ENCODE results near the gene UROS. TPM values are rescaled to one million over a fixed set of nuclear protein-coding genes. Genes with fewer than 3 reads are reported as not detected.

UROS gene
- total RNA-seq, 1 donor from 2014 or later: 30.6 TPM

GRCh38 chr10:125797424-125797823 is 25.6 kb downstream of the UROS start:
- DNase-seq (ENCODE audit: low spot score) (no peak), ATAC-seq (no peak)
- intact Hi-C loops (cut with DNase I): no loop called here

DNA sequence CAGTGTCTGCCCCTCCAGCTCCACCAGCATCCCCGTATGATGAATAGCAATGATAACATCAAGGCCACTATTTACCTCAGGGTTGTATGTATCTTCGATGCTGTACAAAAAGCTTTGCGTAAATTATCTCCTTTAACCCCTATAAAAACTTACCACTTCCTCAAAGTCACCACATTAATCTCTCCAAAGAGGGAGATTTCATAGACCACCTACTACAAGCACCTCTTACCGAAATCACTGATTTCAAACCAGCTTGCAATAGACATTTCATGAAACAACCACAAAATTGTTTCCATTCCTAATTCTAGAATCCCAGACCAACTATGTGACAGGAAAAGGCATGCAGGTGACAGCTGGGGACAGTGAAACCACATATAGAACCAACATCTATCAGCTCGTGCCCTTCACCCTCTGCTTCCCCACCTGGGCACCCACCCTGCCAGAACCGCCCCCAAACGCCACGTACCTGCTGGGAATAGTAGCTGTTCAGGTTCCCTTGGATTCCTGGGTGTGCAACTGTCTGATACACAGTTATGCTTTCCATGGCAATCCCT is 27.3 kb downstream of the UROS start:
- ATAC-seq (no peak), DNase-seq (ENCODE audit: low spot score) (no peak)
- intact Hi-C loops (cut with DNase I): no loop called here

GRCh38 chr10:125795128-125795527 is 27.9 kb downstream of the UROS start:
- DNase-seq (ENCODE audit: low spot score): no peak
- no peak for ATAC-seq
- intact Hi-C loops (cut with DNase I): no loop called here

DNA sequence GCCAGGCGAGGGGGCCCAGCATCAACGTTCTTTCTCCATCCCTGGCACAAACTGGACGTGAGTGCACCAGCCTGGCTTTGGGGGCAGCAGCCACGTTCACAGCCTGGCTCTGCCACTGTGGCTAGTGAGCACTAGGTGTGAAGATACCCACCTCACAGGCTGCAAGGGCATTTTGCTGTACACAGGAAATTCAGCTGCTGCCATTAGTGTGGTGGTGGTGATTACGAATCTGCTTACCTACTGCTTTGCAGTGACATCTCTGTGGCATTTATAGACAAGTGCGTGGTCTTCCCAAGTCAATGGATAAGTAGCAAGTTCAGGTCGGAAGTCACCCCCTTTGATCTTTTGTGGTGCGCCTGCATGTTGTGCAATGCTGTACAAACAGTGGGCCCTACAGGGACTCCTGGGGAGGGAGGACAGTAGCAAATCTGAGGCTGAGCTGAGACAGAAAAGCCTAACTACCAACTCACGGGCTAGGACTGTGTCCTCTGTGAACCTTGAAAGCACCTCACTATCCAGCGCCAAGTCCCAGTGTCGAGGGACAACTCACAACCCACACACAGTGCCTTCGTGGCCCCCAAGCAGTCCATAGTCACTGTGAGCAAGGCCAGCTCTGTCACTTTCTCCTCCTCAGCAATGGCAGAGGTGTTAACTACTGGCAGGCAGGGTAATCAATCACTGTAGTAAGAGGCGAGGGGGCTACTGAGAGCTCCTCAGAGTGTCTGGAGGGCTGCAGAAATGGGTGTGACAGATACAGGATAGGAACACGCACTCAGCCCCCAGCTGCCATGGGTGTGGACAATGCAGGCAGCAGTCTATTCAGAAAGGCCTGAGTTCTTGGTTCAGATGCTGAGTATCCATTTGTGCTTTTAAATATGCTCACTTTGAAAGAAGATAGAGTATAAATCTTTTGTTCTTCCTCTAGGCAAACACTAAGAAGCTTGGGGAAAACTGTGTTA is 30.4 kb downstream of the UROS start:
- no peak for ATAC-seq
- intact Hi-C loops (cut with DNase I): no loop called here
- DNase-seq (ENCODE audit: low spot score): no peak

GRCh38 chr10:125788156-125789034 is 34.7 kb downstream of the UROS start:
- ATAC-seq (no peak), DNase-seq (ENCODE audit: low spot score) (peak; percentile 37)
- intact Hi-C loops (cut with DNase I): no loop called here

GRCh38 chr10:125785791-125786190 is 37.3 kb downstream of the UROS start:
- intact Hi-C loops (cut with DNase I): no loop called here
- ATAC-seq (no peak), DNase-seq (ENCODE audit: low spot score) (no peak)

DNA sequence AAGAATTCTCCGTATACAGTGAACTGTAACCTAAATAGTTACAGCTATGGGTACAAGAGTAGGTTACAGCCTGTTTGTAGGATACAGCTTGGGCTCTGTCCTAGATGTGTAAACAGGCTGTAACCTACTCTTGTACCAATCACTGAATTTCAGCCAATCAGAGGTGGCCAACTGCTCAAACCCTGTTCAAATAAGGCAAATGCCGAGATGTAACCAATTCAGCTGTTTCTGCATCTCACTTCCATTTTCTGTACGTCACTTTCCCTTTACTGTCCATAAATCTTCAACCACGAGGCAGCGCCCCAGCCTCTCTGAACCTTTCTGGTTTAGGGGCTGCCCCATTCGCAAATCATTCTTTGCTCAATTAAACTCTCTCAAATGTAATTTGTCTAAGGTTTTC is 39.1 kb downstream of the UROS start:
- no peak for ATAC-seq
- intact Hi-C loops (cut with DNase I): no loop called here
- no peak for DNase-seq (ENCODE audit: low spot score)

GRCh38 chr10:125783408-125783807 is 39.6 kb downstream of the UROS start:
- no peak for DNase-seq (ENCODE audit: low spot score)

DNA sequence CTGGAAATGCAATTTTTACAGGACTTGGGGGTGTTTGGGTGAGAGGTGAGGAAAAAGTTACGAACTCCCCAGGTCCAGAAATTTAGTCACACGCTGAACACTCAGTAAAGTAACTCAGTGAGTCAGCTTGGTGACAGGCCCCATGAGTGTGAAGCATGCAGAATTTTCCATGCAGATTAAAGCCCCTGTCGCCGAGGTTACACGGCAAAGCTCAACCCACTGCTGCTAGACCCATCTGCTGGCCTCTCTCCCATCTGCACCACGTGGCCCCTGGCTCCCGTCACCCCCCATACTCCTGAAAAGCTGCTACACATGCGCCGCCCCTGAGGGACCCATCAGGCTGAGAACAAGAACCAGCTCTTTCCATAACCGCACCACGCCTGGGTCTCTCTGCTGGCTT is 40.4 kb downstream of the UROS start:
- ATAC-seq: no peak
- intact Hi-C loops (cut with DNase I): no loop called here
- DNase-seq (ENCODE audit: low spot score): no peak

More at GRCh38 chr10:125783408-125783807, 39.6 kb downstream of the UROS start:
- ATAC-seq: no peak
- intact Hi-C loops (cut with DNase I): no loop called here

DNA sequence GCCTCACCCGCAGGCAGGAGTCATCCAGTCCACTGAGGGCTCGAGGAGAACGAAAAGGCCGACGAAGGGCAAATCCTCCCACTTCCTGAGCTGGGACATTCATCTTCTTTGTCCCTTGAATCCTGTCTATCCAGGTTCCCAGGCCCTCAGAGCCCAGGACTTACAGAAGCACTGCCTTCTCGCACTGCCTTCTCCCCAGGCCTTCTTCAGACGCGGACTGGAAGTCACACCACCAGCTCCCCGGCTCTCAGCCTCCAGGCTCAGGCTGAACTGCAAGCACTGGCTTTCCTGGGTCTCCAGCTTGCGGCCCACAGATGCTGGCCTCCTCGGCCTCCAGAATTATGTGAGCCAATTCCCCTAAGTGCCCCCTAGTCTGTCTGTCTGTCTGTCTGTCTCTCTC is 41.0 kb downstream of the UROS start:
- intact Hi-C loops (cut with DNase I): no loop called here
- ATAC-seq: no peak
- no peak for DNase-seq (ENCODE audit: low spot score)

GRCh38 chr10:125781374-125781773 is 41.7 kb downstream of the UROS start:
- DNase-seq (ENCODE audit: low spot score): peak; percentile 18
- no peak for ATAC-seq
- intact Hi-C loops (cut with DNase I): no loop called here

DNA sequence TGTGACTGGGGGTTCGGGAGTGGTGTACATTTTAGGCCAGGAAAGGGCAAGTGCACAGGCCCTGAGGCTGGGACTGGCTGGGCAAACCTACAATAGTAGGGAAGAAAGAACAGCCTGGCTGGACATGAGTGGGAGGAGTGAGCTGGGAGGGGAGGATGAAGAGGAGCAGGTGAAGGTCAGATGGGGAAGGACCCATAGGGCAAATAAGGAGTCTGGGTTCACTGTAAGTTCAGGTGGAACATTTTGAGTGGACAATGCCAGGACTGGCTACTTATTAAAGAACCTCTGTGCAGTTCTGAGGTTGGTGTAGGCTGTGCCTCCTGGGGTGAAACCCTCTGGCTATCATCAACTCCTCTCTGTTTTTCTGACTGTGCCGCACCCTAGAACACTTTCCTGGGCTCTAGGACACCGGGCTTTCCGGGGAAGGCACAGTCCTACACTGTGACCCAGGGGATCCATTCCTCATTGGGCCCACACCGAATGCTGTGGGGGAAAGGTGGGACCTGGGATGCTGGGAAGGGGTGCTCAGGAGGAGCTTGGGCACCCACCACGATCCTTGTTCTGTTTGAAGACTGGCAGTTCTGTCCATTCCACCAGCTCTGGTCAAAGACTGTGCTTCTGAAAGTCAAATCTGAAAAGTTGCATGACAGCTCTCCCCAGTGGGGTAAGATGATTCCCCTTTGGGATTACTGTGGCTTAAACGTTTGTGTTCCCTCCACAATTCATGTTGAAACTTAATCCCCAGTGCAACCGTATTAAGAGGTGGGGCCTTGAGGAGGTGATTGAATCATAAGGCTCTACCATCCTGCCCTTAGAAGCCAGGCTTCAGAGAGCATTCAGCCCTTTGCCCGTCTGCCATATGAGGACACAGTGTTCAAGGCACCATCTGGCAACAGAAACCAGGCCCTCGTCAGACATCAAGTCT is 43.4 kb downstream of the UROS start:
- intact Hi-C loops (cut with DNase I): no loop called here
- no peak for ATAC-seq
- DNase-seq (ENCODE audit: low spot score): peak; percentile 19

GRCh38 chr10:125778556-125778955 is 44.5 kb downstream of the UROS start:
- DNase-seq (ENCODE audit: low spot score): no peak
- intact Hi-C loops (cut with DNase I): no loop called here
- no peak for ATAC-seq

GRCh38 chr10:125777806-125778205 is 45.3 kb downstream of the UROS start:
- ATAC-seq: no peak
- no peak for DNase-seq (ENCODE audit: low spot score)
- intact Hi-C loops (cut with DNase I): no loop called here

DNA sequence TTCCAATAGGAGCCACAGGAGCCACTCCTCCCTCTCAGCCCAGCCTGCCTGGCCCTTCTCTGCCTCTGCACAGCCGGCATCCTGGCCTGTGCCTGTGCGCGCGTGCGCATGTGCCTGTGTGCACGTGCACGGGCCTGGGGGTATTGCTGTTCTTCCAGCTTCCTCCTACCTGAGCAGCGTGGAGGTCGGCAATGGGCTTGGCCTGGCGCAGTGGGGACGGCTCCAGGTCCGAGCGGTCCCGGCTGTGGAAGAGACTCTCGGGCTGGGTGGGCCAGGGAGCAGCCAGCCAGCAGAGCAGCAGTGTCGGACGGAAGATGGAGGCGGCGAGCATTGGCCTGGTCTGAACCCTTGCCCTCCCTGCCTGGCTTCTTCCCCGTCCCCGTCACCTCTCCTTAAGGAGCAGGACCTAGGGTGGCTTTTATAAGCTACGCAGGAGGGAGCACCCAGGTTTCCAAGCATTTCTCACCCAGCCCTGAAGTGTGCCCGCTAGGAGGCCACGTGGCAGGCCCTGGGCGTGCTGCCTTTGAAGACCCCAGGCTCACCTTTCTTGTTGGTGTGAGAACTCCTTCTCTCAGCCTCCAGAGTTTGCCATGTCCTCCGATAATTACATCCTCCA is 47.5 kb downstream of the UROS start, which contains the start of gene MMP21:
TSS of gene MMP21 (minus strand) at position 331 of the 616 bp plus-strand sequence. CDS start at position 331, 0 bp downstream.
- intact Hi-C loops (cut with DNase I): no loop called here
- ATAC-seq (no peak), DNase-seq (ENCODE audit: low spot score) (no peak)

- intact Hi-C loops (cut with DNase I): no loop called here
Measured at GRCh38 chr10:125774581-125775191, 48.4 kb downstream of the UROS start.

GRCh38 chr10:125773687-125774543 is 49.1 kb downstream of the UROS start:
- intact Hi-C loops (cut with DNase I): no loop called here
- ATAC-seq: no peak
- DNase-seq (ENCODE audit: low spot score): no peak

More at GRCh38 chr10:125774581-125775191, 48.4 kb downstream of the UROS start:
- ATAC-seq (no peak), DNase-seq (ENCODE audit: low spot score) (no peak)

All from sciatic nerve (tissue), 2 donors.